ENCODE measurements around the gene FUT2.

Gene FUT2

DNA sequence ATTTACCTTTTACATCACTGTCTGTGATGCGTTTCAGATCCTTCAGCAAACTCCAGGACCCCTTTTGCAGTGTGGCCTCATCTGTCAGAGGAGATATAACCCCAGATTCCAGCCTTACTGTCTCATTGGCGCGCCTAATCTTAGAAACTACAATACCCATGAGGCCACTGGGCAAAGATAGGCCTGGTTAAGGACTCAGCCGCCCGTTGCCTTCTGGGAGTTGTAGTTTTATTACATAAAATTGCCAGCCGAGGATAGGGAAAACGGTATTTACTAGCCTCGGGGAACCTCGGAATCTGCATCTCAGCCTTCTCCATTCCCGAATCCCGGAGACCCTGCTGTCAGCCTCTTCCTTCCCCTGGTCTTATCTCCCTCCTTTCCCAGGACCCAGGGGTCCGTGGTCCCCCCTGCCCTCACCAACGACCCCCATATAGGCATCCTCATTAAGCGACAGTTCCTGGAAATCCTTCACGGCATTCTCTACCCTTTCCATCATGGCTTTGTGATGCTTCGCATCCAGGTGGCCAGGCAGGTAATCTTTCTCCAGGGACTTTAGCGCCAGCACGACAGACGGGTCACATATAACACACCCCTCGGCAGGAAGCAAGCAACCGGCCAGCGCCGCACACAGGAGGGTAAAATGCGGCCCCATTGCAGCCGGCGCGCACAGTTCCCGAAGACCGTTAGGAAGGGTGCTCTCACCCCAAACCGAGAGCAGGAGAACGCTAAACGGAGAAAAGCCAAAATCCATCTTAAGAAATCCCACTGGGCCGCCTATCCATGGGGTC lies 49.6 kb downstream of the FUT2 start:
- TF ChIP-seq, protein P1, sequence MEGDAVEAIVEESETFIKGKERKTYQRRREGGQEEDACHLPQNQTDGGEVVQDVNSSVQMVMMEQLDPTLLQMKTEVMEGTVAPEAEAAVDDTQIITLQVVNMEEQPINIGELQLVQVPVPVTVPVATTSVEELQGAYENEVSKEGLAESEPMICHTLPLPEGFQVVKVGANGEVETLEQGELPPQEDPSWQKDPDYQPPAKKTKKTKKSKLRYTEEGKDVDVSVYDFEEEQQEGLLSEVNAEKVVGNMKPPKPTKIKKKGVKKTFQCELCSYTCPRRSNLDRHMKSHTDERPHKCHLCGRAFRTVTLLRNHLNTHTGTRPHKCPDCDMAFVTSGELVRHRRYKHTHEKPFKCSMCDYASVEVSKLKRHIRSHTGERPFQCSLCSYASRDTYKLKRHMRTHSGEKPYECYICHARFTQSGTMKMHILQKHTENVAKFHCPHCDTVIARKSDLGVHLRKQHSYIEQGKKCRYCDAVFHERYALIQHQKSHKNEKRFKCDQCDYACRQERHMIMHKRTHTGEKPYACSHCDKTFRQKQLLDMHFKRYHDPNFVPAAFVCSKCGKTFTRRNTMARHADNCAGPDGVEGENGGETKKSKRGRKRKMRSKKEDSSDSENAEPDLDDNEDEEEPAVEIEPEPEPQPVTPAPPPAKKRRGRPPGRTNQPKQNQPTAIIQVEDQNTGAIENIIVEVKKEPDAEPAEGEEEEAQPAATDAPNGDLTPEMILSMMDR (conservative IDR thresholded peaks at IDR 0.05; ENCODE audit: control insufficient read depth, insufficient read depth, low read depth, low read length), result no peak
- peak; percentile 64 for DNase-seq (ENCODE audit: low read depth)
- H3K4me3 ChIP-seq (ENCODE audit: control insufficient read depth, low read depth, low read length), result no peak overlapping the region

DNA sequence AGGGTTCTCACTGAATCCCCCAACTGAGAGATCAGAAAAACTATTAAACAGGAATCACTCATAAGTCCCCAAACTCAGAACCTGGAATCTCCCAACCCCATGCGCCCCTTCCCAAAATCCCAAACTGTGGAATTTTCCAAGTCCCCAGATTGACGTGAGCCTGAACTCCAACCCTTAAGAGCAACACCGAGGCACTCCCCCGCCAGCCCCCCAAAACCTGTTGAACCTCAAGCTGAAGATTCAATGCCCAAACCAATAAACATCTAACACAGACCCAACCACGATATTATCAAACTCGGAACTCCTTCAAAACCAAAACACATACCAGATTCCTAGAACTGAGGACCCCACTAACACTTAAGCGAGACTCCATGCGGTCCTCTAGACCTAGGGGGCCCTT lies 50.3 kb downstream of the FUT2 start:
- DNase-seq (ENCODE audit: low read depth), result no peak
- TF ChIP-seq, protein P1 (conservative IDR thresholded peaks at IDR 0.05; ENCODE audit: control insufficient read depth, insufficient read depth, low read depth, low read length), result no peak
- no peak overlapping the region for H3K4me3 ChIP-seq (ENCODE audit: control insufficient read depth, low read depth, low read length)

DNA sequence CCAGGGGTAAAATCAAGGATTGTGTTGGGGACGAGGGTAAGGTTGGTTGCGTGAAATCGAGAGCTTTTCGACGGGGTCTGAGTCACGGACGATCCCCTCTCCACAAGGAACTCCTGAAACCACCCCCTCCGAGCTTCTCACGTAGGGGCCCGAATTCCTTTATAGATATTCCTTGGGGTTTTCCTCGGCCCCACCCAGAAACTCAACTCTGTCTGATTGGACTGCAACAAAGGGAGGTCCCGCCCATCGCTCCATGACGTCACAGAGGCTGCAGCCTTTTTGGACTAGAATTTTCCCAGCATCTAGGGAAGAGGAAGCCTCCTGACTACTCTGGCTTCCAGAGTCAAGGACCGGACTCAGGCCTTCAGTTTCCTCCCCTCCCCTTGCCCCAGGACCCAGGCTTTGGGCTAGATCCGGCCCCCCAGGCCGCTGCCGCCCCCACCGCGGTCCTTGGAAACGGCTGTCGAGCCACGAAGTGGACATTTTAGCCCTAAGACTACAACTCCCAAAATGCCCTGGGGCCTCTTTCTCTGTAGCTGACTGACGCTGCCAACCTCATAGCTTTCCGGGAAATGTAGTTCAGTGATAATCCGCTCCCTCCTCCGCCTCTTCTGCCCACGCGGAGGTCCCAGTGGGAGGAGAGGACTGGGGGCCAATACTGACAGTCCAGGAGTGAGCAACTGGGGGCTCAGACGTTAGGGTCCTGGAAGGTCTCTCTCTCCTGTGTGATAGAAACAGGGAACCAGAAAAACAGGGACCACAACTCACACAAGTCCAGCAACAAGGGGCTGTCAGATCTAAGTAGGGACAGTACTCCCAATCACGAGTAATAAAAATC lies 51.2 kb downstream of the FUT2 start, which contains the start of gene IZUMO1:
Gene IZUMO1 (minus strand): TSS at position 172 of the 838 bp plus-strand sequence. CDS start 1,050 bp downstream, outside the sequence.
- TF ChIP-seq, protein P1 (conservative IDR thresholded peaks at IDR 0.05; ENCODE audit: control insufficient read depth, insufficient read depth, low read depth, low read length), result no peak
- peak within 1 kb of the TSS; percentile 75 for H3K4me3 ChIP-seq (ENCODE audit: control insufficient read depth, low read depth, low read length)

DNA sequence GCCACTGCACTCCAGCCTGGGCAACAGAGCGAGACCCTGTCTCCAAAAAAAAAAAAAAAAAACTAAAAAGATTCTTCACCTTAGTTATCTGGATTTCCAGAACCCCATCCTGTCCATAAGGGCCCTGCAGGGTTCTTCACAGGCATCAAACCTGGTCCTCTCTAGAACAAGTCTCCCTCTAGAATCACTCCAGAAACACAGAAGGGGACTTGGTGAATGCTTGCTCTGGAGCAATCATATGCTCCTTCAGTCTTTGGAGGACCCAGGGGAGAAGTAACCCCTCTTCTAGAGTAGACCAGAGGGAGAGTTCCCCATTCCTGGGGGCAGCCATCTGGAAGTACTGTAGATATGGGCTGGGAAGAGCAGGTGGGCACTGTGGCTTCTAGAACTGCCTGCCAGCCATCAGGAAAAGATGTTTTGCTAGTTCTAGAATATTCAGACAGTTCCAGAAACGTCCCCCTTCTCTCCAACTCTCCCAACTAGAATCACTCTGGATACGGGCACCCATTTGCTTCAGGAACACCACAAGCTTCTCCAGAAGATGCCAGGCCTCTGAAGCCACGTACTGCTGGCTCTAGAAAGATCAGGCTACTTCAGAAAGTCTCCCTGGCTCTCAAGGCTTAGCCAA lies 53.9 kb downstream of the FUT2 start:
- TF ChIP-seq, protein P1 (conservative IDR thresholded peaks at IDR 0.05; ENCODE audit: control insufficient read depth, insufficient read depth, low read depth, low read length), result no peak
- DNase-seq (ENCODE audit: low read depth), result no peak
- H3K4me3 ChIP-seq (ENCODE audit: control insufficient read depth, low read depth, low read length), result no peak overlapping the region

More for the DNA sequence above, 51.2 kb downstream of the FUT2 start, which contains the start of gene IZUMO1:
- DNase-seq (ENCODE audit: low read depth), result peak; percentile 88

DNA sequence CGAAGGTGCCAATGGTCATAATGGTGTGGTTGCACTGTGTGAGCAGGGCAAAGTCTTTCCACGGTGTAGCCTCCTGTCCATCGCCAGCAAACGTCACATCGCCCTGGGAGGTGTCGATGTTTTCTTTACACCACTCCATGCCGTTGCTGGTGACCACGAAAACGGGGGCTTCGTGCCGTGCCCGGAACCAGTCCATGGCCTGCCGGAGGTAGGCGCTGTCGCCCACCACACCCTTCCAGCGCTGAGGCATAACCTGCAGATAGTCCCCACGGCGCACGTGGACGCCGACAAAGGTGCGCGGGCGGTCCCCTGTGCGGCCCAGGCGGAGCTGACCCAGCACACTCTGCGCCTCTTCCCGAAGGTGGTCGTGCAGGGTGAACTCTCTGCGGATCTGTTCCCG lies 54.6 kb downstream of the FUT2 start:
- DNase-seq (ENCODE audit: low read depth), result no peak
- H3K4me3 ChIP-seq (ENCODE audit: control insufficient read depth, low read depth, low read length), result no peak overlapping the region
- TF ChIP-seq, protein P1 (conservative IDR thresholded peaks at IDR 0.05; ENCODE audit: control insufficient read depth, insufficient read depth, low read depth, low read length), result no peak

DNA sequence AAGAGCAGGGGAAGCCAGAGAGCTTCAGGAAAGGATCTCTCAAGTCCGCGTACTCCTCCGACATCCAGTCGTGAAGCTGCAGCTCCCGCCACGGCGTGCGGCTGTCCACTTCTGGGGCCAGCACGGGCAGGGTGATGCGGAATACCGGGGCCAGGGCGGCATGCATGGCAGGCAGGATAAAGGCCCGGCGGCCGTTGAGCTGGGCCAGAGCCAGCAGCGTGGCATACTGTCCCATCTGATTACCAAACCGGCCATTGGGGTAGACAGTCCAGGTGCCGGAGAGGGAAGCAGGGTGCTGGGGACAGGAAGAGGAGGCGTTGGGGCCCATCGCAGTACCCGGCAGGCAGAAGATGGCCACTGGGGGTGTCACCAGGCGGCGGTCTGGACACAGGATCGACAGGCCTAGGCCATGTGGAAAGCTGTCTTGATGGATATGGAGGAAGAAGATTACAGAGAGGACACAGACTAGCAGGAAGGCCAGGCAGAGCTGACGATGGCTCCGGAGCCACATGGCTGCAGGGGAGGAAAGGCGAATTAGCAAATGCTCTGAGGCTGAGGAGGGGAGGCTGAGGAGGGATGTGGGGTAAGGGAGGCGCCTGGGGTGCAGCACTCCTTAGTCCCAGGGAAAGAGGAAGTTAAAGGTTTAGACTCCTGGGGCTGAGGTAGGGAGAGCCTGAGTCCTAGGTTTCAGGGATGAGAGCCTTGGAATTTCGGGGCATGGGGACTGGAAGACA lies 55.2 kb downstream of the FUT2 start:
- H3K4me3 ChIP-seq (ENCODE audit: control insufficient read depth, low read depth, low read length), result no peak overlapping the region
- TF ChIP-seq, protein P1 (conservative IDR thresholded peaks at IDR 0.05; ENCODE audit: control insufficient read depth, insufficient read depth, low read depth, low read length), result no peak
- no peak for DNase-seq (ENCODE audit: low read depth)
